HG03103 (cell line): ENCODE results near the gene ALG6.

ENCODE experiments used
- ATAC-seq: cut with Tn5 transposase; IDR thresholded peaks from one replicate; pipeline ENCODE4 v1.9.1; 2021; ENCODE audit warnings: low read depth; ENCODE audit not compliant: unreplicated experiment

ALG6 gene

DNA sequence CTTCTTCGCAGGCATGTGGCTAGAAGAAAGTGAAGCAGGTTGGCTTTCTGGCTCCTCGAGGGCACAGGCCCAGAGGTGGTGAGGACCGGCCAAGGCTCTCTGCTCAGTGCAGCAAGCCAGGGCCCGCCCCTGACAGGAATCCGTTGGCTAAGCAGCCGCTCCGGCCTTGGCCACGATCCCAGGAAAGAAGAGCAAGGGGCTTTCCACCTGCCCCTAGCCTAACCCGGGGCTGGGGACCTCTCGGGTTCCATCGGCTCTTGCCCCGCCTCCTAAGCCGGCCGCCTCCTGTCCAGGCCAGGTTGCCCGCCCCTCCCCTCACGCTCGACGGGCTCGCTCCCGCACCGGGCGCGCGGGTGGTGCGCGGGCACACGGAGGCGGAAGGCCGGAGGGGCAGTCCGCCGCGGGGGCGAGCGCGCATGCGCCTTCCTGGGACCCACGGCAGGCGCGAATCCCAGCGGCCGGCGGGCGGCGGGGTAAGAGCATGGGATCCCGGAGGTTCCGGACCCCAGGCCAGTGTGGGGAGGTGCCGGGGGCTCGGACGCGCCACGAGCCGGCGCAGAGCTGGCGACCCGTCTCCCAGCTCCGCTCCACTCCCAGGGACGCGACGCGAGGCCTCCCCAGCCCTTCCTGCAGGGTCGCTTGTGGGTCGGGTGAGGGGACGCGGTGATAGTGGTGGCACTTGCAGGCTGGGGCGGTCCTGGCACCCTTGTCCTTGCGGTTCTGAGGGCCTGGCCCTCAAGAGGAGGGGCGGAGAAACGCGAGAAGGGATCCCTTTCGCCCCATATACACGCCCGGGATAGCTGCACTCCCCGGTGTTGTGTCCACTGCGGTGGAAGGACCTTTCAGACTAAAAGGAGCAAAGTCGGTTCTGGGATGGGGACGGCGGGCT, at the start of gene ALG6:
ALG6 (plus strand) TSS at position 413 of the 889 bp plus-strand sequence. CDS start 3,351 bp downstream, outside the sequence.
- ATAC-seq = peak; percentile 92

DNA sequence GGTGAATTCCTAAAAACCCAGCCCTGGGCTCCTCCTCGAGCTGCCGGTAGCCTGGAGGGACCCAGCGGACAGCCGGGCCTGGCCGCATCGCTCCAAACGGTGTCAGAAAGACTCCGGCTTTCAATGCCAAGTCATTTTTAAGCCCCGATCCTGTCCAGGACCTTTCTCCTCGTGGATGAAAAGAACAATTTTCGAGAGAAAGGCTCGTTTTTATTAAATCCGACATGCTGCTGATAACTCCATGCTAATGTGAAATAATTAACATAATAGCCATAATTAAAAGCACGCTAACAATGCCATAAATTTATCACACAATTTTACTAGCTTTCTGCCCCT, 49.6 kb upstream of the ALG6 start:
- no peak for ATAC-seq

DNA sequence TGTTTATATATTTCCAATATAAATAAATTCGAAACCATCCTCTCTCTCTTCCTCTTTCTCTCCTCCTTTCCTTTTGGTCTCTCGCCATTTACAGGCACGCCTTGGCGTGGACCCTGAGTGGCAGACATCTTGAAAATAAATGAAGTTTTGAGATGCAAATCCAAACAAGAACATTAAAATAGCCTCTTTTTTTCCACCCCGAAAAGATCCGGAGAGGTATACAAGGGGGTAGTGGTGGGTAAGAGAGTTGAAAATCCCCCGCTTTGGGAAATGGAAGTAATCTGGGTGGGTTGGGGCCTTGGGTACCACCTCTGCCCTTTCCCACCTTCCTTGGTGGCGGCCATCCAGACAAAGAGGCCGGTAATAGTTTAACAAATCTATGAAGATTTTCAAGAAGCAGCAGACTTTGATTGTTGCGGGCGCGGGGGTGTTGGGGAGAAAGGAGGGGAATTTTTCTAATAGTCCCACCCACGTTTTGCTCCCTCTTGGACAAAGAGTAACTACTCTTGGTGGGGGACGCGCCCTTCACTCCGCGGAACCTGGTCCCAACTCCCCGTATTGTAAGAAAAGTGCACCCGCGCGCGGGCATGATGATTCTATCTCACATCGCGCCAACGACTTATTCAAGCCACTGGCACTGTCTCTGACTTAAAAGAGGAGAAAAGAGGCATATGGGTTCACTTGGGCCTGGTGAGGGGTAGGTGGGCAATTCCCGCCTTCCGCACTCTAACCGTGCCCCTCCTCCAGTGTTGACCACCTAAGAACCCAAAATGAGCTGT, 49.0 kb upstream of the ALG6 start:
- ATAC-seq = no peak

DNA sequence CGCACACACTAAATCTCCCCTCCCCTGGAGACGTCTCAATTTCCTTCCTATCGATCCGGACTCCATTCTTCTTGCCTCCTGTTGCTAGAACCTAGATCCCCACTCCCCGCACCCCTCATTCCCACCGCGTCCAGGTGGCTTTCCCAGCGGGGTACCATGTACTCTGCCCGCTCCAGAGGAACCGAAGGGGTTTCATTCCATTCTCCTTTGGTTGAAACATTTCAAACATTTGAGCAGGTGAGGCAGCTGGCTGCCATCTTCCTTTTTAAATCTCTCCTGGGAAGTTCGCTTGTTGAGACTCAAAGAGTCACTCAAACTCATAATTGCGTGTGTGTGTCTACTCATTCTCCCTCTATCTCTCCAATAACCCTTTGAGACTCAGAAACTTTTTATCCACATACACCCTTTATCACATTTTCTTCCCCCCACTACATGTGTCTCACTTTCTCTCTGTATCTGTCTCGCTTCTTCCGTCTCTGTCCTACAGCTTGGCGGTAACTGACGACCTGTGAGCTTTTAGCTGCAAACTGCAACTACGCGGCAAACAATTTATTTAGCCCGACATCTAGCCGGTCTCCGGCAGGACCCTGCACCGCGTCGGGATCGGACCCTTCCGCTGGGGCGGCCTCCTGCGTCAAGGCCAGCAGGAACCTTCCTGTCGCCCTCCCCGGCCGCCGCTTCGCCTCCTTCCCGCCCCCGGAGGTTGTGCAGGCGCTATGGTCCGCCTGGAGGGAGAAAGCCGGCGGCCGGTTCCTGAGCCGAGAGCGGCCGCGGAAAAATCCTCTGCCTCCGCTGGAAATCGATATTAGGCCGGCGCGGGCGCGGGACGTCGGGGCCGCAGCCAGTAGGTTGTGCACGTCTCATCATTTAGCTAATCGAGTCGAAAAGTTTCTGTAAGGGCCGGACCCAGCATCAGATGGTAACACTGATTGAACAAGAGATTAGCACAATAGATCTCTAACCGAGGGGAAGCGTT, 48.1 kb upstream of the ALG6 start:
- no peak for ATAC-seq

DNA sequence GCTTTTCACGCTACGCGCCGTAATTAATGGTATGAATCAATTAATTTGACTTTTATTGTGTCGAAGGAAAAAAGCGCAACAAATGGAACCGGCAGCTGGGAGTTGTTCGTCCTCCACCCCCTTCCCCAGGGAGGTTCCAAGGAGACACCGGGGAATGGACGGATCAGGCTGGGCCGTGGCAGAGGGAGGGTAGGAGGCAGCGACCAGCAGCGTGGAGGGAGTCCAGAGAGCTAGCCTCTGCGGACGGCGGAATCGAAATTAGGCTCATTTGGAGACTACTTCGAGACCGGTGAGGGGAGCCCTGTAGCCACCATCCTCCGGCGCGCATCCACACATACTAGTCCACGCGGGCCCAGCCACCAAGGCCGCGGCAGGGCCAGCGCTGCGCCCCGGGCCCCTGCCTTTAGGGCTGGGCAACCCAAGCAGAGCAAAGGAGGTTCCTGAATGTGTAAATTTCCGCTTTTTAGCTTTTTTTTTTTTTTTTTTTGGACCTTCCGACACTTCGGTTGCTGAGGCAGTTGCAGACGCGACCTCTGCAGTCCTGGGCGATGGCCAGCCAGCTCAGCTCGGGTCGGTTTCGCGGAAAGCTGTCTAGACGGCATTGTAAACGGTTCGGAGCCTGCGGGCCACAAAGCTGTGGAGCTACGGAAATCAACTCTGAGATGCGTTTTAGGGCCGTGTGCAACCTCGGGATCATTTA, 47.3 kb upstream of the ALG6 start:
- ATAC-seq = no peak

DNA sequence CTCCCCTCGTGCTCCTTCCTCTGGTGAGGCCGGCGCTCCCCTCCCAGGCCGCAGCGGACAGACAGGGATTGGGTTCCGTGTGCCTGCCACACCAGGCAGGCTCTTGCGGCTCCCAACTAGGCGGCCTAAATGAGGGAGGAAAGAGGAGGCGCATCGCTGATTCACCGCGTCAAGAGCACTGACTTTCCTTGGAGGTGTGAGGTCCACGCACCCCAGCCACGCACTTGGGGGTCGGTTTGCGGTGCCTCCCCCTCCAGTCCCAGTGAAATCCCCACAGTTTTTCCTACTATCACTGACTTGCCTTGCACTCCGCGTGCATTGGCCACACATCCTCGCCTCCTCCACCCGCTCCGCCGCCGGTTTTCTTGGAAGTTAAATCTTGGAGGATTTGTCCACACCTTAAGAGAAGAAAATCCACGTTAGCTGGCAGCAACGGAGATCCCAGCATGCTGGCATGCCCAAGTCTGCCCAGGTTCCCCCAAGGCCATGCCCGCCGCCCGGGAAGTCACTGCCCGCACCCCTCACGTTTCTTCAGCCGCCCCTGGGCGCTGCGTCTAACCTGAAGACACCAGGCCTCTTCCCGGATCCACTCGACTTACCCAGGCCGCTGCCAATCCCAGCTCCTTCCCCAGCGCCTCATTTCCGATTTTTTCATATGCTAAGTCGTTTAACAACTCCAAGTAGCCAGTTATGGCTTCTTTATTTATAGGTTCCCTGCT, 46.2 kb upstream of the ALG6 start:
- ATAC-seq = no peak

DNA sequence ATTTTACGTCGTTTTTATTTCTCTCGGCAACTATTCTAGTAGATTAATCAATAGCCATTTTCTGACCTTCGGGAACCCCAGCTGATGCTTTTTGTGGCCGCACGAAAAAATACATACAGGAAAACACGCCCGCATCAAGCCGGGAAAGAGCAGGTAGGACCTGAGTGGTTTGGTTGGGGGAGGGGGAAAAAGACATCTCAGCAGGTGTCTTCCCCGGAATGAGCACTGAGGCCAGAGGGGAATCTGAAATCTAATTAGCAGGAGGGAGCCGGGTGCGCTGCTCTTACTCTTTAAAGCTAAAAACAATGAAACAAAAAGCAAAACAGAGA, 45.7 kb upstream of the ALG6 start:
- no peak for ATAC-seq

DNA sequence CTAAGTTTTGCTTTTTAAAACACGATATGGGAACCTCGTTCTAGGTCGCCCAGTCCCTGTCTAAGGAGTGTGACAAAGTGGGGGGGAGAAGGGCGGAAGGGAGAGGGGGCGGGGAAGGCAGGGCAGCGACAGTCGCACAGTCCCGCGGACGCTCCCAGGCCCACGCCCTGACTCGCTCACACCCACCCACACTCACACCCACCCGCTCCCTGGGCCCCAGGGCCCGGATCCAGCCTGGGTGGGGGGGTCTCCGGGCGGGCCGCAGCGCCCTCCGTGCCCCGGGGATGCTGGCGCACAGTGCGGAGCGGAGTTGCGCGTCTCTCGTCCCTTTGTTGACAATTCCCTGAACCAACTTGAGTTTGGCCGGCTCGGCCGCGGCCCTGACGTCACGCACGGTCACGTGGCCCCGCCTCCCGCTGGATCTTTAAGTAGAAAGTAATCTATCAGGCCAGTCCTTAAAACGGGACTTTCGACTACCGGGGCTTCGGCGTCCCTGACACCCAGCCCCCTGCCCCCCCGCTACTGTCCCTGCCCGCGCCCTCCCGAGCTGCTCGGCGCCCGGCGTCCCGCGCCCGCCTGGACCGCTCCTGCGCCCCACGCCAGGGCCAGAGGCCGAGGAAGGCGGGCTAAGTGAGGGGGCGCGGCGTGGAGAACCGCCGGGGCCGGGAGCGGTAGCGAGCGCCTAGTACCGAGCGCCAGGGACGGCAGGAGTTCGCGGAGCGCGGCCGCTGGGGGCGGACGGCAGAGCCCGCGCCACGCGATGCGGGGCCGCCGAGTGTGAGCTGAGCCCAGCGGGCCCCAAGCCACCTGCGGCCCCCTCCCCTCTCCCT, 45.1 kb upstream of the ALG6 start, which contains the start of gene FOXD3:
FOXD3 (plus strand) TSS at position 454 of the 830 bp plus-strand sequence. CDS start 492 bp downstream, outside the sequence.
- ATAC-seq = no peak

DNA sequence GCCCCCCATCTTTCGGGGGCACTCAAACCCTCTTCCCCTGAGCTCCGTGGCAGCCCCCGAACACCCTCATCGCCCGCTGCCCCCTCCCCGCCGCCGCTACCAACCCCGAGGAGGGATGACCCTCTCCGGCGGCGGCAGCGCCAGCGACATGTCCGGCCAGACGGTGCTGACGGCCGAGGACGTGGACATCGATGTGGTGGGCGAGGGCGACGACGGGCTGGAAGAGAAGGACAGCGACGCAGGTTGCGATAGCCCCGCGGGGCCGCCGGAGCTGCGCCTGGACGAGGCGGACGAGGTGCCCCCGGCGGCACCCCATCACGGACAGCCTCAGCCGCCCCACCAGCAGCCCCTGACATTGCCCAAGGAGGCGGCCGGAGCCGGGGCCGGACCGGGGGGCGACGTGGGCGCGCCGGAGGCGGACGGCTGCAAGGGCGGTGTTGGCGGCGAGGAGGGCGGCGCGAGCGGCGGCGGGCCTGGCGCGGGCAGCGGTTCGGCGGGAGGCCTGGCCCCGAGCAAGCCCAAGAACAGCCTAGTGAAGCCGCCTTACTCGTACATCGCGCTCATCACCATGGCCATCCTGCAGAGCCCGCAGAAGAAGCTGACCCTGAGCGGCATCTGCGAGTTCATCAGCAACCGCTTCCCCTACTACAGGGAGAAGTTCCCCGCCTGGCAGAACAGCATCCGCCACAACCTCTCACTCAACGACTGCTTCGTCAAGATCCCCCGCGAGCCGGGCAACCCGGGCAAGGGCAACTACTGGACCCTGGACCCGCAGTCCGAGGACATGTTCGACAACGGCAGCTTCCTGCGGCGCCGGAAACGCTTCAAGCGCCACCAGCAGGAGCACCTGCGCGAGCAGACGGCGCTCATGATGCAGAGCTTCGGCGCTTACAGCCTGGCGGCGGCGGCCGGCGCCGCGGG, 44.2 kb upstream of the ALG6 start:
- ATAC-seq = no peak

DNA sequence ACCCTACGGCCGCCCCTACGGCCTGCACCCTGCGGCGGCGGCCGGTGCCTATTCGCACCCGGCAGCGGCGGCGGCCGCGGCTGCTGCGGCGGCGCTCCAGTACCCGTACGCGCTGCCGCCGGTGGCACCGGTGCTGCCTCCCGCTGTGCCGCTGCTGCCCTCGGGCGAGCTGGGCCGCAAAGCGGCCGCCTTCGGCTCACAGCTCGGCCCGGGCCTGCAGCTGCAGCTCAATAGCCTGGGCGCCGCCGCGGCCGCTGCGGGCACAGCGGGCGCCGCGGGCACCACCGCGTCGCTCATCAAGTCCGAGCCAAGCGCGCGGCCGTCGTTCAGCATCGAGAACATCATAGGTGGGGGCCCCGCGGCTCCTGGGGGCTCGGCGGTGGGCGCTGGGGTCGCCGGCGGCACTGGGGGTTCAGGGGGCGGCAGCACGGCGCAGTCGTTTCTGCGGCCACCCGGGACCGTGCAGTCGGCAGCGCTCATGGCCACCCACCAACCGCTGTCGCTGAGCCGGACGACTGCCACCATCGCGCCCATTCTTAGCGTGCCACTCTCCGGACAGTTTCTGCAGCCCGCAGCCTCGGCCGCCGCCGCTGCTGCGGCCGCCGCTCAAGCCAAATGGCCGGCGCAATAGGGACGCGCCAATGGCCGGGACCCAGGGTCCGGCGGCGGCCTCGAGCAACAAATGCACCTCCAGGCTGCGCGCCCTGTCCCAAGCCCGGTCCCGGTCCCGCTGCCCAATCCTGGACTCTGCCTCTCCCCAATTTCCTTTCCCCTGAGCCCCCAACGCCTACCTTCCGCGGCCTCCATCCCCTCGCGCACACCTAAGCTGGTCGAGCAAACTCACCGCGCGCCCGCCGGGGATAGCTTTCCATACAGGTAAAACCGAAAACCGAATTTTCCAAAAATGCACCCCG, 43.3 kb upstream of the ALG6 start:
- no peak for ATAC-seq

DNA sequence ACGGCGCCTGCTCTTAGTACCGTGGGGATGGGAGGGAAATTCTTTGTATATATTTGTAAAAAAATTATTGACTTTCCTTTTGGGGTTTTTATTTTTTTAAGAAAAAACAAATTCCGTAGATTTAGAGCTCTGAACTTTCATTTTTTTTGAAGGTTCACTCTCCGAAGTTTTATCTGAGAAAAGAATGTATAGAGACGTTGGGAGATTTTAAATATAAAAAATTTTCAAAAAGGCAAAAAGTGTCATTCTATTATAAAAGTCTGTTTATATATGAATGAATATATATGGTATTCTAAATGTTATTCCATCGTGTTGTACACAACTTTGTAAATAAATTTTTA, 42.7 kb upstream of the ALG6 start:
- ATAC-seq = no peak

DNA sequence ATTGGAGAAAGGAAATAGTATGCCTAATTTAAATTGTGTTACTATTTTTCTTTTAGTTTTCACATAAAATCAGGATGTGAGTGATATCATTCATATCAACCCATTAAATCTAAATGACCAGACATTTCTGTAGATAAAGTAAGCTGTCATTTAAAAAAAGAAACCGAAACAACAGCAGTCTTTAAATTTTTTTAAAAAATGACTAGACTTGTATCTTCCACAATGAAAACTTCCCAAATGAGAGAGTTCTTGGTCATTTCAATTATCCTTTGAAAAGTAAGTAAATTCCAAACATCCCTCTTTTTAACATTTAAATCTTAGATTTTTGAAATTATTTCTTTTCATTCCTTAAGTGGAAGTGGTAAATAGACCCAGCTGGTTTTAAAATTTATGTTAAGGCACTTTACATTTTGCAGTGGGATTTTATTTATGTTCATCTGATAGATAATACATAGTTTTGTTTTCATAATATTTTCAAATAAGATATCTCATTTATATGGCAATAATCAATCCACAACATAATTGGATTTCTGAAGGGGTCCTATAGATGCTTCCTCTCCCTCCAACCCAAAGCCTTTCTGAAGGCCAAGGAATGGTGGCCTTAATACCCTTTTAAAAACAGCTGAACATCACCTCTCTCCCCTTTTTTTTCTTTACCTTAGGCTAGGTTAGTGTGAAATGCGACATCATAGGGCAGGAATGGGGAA, 42.0 kb upstream of the ALG6 start:
- ATAC-seq = no peak

DNA sequence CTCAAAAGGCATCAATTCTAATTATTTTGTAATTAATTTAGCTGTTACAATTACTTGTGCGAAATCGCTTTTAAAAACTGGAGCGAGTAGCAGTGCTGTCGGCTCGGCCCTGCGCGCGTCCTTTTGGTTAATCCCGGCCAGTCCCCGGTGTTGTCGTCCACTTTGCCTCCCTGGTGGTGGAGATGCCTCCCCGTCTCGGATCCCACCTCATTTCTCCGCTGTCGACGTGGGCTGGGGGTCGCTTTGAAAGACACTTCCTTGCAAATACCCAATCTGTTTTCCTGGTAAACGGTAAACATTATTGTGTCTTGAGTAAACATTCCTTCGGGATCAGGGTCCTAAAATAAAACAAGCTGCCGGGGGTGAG, 41.3 kb upstream of the ALG6 start:
- no peak for ATAC-seq

DNA sequence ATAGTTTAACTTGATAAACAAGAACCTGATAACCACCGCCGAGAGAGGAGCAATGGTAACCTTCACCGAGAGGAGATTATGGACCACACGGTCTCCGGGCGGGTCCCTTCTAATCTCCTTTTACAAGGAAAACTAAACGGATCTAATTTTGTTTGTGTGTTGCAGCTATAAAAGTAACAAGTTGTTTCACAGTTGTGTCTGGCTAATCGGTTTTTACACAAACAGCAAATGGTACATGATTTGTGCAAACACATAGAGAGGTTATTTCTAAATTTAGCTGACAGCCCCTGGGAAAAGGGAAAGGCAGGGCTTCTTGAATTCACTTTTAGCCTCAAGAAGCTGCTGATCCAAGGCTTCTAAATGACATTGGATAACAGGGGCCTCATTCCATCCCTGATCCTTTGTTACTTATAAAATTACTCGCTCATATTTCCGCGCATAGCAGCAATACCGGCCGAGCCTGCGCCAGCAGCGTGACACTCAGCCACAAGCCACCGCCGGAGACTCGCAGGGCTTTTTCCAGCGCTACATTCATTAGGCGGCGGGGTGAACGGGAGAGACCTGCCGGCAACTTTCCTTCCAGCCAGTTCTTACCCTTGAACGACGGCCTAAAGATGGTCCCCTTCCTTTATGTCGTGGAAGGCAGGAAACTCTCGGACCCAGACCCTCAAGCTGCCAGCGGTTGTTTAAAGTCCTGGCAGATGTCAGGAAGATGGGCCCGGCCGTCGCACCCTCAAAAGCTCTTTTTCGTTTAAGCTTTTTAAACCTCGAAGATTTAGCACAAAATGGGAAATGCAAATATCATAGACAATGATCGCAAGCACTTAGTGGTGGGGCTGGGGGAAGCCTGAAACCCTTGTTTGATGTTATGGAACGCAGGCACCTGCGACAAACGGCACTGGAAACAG, 40.7 kb upstream of the ALG6 start:
- ATAC-seq = no peak

DNA sequence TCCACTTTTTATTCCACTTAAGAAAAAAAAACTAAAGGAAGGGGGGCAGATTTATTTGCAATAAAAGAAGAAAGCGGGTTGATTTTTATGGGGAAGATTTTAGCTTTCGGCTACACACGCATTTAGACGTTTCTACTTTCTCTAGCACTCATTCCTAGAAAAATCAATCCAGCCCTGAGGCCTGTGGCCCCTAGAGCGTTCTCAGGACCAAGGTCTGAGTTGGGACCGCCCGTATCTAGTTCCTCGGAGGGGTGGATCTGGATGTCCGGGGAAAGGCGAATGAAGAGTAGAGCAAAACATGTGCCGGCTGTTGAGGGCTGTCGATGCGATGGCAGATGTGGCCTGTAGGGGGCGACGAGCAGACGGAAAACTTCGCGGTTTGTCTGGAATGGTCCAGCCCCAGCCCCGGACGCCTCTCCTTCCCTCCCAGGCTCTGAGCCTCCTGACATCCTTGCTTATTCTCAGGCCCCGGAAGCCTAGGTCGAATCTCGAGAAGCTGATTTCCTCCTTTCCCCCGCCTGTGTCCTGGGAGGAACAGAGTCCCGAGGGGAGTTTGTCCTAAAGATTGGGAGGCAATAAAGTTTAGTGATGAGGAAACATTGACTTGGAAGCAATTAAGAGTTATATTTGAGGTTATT, 39.9 kb upstream of the ALG6 start:
- no peak for ATAC-seq
